Measurements from ENCODE around the gene VCL. TPM values are rescaled to one million over a fixed set of nuclear protein-coding genes. Genes with fewer than 3 reads are reported as not detected.
"Not testable (repeated sequence)": the region's sequence is repeated elsewhere in the genome, so short reads cannot be mapped to it uniquely, and the experiment has no call there.

VCL gene
- total RNA-seq, 1 donor from 2014 or later = 42.1 TPM

DNA sequence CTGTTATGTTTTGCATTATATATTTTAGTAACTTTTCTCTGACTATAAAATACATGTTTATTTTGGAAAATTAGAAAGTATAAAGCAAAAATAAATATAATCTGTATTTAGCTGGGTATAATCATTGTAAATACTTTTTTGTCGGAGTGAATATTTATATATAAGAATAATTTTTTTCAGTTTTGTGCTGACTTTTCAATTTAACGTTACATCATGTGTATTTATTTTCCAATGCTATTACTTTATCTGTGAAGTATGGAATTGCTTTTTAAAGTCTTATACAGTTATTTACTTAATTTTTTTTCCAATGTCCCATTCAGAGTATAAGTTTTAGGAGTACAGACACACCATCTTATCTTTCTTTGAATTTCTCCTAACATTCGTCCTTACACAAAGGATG, 137.5 kb downstream of the VCL start:
- Mint-ChIP-seq H3K27me3 (ENCODE audit: unreplicated experiment) (no peaks in the 10 kb centered on the region), H3K4me1 (ENCODE audit: low read depth, unreplicated experiment) (no peaks in the 10 kb centered on the region), H3K36me3 (ENCODE audit: unreplicated experiment) (no peaks in the 10 kb centered on the region), H3K27ac (ENCODE audit: unreplicated experiment) (no peak overlapping the region), H3K9me3 (ENCODE audit: unreplicated experiment) (no peaks in the 10 kb centered on the region), H3K4me3 (ENCODE audit: unreplicated experiment) (no peak overlapping the region)
- no peak for DNase-seq
- TF ChIP-seq, protein P1, sequence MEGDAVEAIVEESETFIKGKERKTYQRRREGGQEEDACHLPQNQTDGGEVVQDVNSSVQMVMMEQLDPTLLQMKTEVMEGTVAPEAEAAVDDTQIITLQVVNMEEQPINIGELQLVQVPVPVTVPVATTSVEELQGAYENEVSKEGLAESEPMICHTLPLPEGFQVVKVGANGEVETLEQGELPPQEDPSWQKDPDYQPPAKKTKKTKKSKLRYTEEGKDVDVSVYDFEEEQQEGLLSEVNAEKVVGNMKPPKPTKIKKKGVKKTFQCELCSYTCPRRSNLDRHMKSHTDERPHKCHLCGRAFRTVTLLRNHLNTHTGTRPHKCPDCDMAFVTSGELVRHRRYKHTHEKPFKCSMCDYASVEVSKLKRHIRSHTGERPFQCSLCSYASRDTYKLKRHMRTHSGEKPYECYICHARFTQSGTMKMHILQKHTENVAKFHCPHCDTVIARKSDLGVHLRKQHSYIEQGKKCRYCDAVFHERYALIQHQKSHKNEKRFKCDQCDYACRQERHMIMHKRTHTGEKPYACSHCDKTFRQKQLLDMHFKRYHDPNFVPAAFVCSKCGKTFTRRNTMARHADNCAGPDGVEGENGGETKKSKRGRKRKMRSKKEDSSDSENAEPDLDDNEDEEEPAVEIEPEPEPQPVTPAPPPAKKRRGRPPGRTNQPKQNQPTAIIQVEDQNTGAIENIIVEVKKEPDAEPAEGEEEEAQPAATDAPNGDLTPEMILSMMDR (IDR thresholded peaks at IDR 0.05; ENCODE audit: partially characterized antibody, unreplicated experiment) = no peak

DNA sequence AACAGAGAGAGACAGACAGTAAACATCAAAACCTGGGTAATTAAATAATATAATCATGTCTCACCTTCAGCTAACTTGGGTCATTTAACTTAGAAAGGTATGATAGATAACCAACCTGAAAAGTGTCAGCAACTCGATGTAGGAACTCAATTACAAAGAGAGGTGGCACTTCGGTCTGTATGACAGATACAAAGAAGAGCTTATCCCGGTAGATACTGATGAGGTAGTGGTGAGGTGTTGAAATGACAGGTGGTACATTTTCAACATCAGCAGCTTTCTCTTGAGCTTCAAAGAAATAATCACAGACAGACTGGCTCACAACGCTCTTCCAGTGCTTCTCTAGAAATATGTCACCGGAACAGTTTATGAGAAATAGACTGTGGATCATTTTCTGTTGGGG, 140.1 kb downstream of the VCL start:
- DNase-seq = no peak
- TF ChIP-seq, protein P1 (IDR thresholded peaks at IDR 0.05; ENCODE audit: partially characterized antibody, unreplicated experiment) = no peak
- Mint-ChIP-seq H3K27me3 (ENCODE audit: unreplicated experiment) (no peaks in the 10 kb centered on the region), H3K36me3 (ENCODE audit: unreplicated experiment) (no peaks in the 10 kb centered on the region), H3K9me3 (ENCODE audit: unreplicated experiment) (no peaks in the 10 kb centered on the region), H3K27ac (ENCODE audit: unreplicated experiment) (no peak overlapping the region), H3K4me3 (ENCODE audit: unreplicated experiment) (no peak overlapping the region), H3K4me1 (ENCODE audit: low read depth, unreplicated experiment) (no peaks in the 10 kb centered on the region)

DNA sequence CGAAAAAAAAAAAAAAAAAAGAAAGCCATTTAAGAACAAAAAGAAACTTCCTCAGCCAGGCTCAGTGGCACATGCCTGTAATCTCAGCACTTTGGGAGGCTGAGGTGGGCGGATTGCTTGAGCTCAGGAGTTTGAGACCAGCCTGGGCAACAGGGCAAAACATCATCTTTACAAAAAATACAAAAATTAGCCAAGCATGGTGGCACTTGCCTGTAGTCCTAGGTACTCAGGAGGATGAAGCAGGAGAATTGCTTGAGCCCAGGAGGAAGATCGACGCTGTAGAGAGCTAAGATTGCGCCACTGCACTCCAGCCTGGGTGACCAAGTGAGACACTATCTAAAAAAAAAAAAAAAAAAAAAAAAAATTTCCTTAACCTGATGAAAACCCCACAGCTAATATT, 140.7 kb downstream of the VCL start:
- not testable (repeated sequence) for H3K9me3 Mint-ChIP-seq (ENCODE audit: unreplicated experiment); H3K27me3 Mint-ChIP-seq (ENCODE audit: unreplicated experiment); H3K4me1 Mint-ChIP-seq (ENCODE audit: low read depth, unreplicated experiment); H3K4me3 Mint-ChIP-seq (ENCODE audit: unreplicated experiment); H3K36me3 Mint-ChIP-seq (ENCODE audit: unreplicated experiment); DNase-seq; H3K27ac Mint-ChIP-seq (ENCODE audit: unreplicated experiment)

DNA sequence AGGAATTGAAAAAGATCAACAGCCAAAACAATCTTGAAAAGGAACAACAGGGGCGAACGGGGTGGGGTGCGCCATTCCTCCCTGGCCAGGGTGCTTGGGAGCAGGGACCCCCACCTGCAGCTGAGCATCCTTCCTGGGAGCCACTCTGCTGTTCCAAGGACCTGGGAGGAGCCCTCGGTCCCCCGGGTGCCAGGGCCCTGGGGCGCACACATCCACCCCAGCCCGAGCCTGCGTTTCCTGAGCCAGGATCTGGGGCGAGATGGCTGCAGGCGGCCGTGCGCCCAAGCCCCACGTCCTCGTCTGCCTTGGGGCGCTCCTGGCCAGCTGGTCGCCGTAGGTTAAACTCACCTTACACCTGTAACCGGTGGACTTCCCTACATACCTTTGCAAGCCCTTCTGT, 142.1 kb downstream of the VCL start:
- no peaks in the 10 kb centered on the region for H3K36me3 Mint-ChIP-seq (ENCODE audit: unreplicated experiment)
- no peaks in the 10 kb centered on the region for H3K4me1 Mint-ChIP-seq (ENCODE audit: low read depth, unreplicated experiment)
- no peaks in the 10 kb centered on the region for H3K27me3 Mint-ChIP-seq (ENCODE audit: unreplicated experiment)
- TF ChIP-seq, protein P1 (IDR thresholded peaks at IDR 0.05; ENCODE audit: partially characterized antibody, unreplicated experiment) = no peak
- H3K4me3 Mint-ChIP-seq (ENCODE audit: unreplicated experiment) = no peak overlapping the region
- DNase-seq = no peak
- no peak overlapping the region for H3K27ac Mint-ChIP-seq (ENCODE audit: unreplicated experiment)
- H3K9me3 Mint-ChIP-seq (ENCODE audit: unreplicated experiment) = no peaks in the 10 kb centered on the region

DNA sequence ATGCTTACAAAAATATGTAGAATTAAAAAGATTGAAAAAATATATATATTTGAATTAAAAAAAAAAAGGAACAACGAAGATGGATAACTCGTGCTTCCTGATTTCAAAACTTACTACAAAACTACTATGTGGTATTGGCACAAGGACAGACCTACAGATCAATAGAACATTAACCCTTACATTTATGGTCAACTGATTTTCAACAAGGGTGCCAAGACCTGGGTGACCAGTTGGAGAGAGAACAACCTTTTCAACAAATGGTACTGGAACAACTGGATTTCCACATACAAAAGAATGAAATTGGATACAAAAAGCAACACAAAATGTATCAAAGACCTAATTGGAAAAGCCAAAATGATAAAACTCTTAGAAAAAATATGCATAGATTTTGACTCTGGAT, 142.6 kb downstream of the VCL start:
- Mint-ChIP-seq H3K9me3 (ENCODE audit: unreplicated experiment) (no peaks in the 10 kb centered on the region), H3K27ac (ENCODE audit: unreplicated experiment) (no peak overlapping the region), H3K27me3 (ENCODE audit: unreplicated experiment) (no peaks in the 10 kb centered on the region), H3K4me1 (ENCODE audit: low read depth, unreplicated experiment) (no peaks in the 10 kb centered on the region), H3K4me3 (ENCODE audit: unreplicated experiment) (no peak overlapping the region), H3K36me3 (ENCODE audit: unreplicated experiment) (no peaks in the 10 kb centered on the region)
- TF ChIP-seq, protein P1 (IDR thresholded peaks at IDR 0.05; ENCODE audit: partially characterized antibody, unreplicated experiment) = no peak
- no peak for DNase-seq

DNA sequence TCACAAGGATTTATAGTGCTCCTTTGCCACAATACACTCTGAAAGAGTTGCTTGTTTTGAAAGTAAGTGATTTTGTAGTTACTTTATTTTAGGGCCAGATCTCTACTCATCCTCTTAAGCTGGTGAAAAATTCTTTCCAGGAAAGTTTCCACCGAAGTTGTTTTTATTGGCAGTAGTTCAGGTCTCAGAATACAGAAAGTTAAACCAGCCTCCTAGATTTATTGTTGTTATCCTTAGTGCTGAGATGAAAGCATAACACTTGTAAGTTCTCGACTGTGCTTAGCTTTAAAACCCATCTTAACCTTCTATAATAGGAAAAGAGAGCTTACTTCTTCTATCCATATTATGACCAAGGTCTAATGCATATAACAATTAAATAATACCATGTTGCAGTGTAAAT, 147.2 kb downstream of the VCL start:
- H3K27ac Mint-ChIP-seq (ENCODE audit: unreplicated experiment) = no peak overlapping the region
- TF ChIP-seq, protein P1 (IDR thresholded peaks at IDR 0.05; ENCODE audit: partially characterized antibody, unreplicated experiment) = no peak
- H3K9me3 Mint-ChIP-seq (ENCODE audit: unreplicated experiment) = no peaks in the 10 kb centered on the region
- peaks cover 1% of the 10 kb centered on the region for H3K4me1 Mint-ChIP-seq (ENCODE audit: low read depth, unreplicated experiment)
- no peaks in the 10 kb centered on the region for H3K27me3 Mint-ChIP-seq (ENCODE audit: unreplicated experiment)
- no peak overlapping the region for H3K4me3 Mint-ChIP-seq (ENCODE audit: unreplicated experiment)
- no peak for DNase-seq
- H3K36me3 Mint-ChIP-seq (ENCODE audit: unreplicated experiment) = no peaks in the 10 kb centered on the region

DNA sequence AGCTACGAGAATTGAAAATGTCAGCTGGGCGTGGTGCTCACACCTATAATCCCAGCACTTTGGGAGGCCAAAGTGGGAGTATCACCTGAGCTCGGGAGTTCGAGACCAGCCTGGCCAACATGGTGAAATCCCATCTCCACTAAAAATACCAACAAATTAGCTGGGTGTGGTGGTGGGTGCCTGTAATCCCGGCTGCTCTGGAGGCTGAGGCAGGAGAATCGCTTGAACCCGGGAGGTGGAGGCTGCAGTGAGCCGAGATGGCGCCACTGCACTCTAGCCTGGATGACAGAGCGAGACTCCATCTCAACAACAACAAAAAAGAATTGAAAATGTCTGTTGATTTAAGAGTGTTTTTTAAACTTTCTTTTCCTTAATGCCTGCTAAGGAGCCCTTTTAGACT, 149.1 kb downstream of the VCL start:
- not testable (repeated sequence) for DNase-seq; H3K4me3 Mint-ChIP-seq (ENCODE audit: unreplicated experiment); H3K36me3 Mint-ChIP-seq (ENCODE audit: unreplicated experiment); H3K4me1 Mint-ChIP-seq (ENCODE audit: low read depth, unreplicated experiment); H3K27ac Mint-ChIP-seq (ENCODE audit: unreplicated experiment); H3K9me3 Mint-ChIP-seq (ENCODE audit: unreplicated experiment); H3K27me3 Mint-ChIP-seq (ENCODE audit: unreplicated experiment)

Measured in glutamatergic neuron (in vitro differentiated cells).